ENCODE results near the gene ATP5PO. TPM values are rescaled to one million over a fixed set of nuclear protein-coding genes. Genes with fewer than 3 reads are reported as not detected.

The ATP5PO gene
- total RNA-seq, 3 donors from 2014 or later, result 135 to 179 (median 176) TPM

DNA sequence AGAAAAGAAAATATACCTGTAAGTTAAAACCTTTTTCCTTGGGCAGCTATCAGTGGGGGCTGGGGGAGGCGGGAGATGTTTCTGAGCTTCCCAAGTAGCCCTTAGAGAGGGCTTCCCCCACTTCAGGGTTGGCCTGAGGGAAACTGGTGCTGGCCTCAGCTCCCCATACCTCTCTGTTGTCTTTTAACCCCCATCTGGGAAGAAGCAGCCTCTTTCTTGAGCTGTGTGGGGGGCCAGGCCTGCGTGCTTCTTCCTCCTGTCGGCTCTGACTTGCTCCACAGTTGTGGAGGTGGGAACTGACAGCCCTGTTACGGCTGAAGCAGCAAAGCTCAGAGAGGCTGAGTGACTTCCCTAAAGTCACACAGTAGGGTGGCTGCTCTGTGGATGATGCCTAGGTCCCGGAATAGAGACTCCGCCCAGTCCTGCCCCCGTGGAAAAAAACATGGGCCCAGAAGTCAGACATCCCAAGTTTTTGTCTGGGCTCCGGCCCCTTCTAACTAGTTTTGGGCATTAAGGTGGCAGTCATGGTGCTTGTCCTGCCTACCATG, 55.2 kb downstream of the ATP5PO start:
- no peaks in the 10 kb centered on the region for H3K36me3 Mint-ChIP-seq (ENCODE audit: insufficient read depth)
- no peaks in the 10 kb centered on the region for H3K4me1 Mint-ChIP-seq (ENCODE audit: low read depth)
- peaks cover 2% of the 10 kb centered on the region for H3K27me3 Mint-ChIP-seq (ENCODE audit: low read depth)
- H3K4me3 Mint-ChIP-seq, result no peak overlapping the region
- no peak for DNase-seq
- no peak for ATAC-seq
- H3K9me3 Mint-ChIP-seq, result no peaks in the 10 kb centered on the region

DNA sequence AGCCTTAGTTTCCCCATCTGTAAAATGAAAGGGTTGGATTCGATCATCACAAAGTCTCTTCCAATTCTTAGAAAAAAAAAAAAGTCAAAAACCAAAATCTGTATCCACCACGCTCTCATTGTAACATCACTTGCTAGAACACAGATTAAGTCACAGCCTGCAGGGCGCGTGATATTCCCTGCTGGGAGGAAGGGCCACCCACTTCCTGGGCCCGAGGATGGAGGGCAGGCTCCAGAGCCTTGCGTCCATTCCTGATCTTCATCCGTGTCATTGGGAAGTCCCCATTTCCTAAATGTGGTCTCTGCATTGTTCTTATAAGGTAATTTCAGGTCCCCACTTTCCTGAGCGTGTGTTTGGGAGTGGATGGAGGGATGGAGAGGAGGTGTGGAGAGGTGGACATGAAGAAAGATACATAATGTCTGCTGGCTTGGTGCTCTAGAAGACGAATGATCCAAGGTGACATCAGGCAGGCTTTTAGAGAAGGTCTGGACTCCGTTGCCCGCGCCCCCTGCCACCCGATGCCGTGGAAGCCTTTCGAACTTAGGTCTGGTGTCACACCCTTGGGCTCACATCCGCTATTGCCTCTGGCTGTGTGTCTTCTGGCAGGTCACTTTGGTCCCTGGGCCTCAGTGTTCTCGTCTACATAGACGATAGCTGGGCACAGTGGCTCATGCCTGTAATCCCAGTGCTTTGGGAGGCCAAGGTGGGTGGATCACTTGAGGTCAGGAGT, 56.1 kb downstream of the ATP5PO start:
- Mint-ChIP-seq H3K4me3 (no peak overlapping the region), H3K4me1 (ENCODE audit: low read depth) (no peaks in the 10 kb centered on the region), H3K27me3 (ENCODE audit: low read depth) (peaks cover 2% of the 10 kb centered on the region), H3K36me3 (ENCODE audit: insufficient read depth) (no peaks in the 10 kb centered on the region), H3K9me3 (no peaks in the 10 kb centered on the region)
- DNase-seq, result no peak
- no peak for ATAC-seq

DNA sequence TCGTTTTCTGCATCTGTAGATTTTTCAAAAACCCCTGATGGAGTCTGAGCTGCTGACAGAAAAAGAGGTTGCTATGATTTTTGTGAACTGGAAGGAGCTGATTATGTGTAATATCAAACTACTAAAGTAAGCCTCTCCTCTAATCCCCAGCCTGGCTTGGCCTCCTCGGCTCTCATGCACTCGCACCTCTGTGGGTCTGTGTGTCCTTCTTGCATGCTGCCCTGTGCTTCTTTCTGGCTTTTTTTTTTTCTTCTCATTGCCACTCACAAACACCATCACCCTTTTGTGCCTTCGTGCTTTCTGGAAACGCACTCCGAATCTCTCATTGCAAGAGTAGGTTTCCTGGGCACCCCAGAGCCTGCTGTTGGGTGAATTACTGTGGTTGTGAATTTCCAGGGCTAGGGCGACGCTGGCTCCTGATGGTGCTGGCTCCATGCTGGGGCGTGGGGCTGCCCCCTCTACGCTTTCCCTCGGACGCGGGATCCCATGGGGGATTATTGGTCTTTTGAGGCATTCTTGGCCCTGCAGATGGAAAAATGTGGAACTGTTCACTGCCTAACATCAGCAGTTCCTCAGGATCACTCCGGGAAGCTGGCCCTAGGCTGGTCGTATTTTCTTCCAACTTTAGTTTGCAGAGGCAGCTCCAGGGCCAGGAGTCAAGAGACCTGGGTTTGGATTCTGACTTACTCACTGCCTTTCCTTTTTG, 56.8 kb downstream of the ATP5PO start:
- H3K4me3 Mint-ChIP-seq, result no peak overlapping the region
- no peaks in the 10 kb centered on the region for H3K4me1 Mint-ChIP-seq (ENCODE audit: low read depth)
- no peak for ATAC-seq
- DNase-seq, result no peak
- no peaks in the 10 kb centered on the region for H3K9me3 Mint-ChIP-seq
- H3K27me3 Mint-ChIP-seq (ENCODE audit: low read depth), result no peaks in the 10 kb centered on the region
- no peaks in the 10 kb centered on the region for H3K36me3 Mint-ChIP-seq (ENCODE audit: insufficient read depth)

DNA sequence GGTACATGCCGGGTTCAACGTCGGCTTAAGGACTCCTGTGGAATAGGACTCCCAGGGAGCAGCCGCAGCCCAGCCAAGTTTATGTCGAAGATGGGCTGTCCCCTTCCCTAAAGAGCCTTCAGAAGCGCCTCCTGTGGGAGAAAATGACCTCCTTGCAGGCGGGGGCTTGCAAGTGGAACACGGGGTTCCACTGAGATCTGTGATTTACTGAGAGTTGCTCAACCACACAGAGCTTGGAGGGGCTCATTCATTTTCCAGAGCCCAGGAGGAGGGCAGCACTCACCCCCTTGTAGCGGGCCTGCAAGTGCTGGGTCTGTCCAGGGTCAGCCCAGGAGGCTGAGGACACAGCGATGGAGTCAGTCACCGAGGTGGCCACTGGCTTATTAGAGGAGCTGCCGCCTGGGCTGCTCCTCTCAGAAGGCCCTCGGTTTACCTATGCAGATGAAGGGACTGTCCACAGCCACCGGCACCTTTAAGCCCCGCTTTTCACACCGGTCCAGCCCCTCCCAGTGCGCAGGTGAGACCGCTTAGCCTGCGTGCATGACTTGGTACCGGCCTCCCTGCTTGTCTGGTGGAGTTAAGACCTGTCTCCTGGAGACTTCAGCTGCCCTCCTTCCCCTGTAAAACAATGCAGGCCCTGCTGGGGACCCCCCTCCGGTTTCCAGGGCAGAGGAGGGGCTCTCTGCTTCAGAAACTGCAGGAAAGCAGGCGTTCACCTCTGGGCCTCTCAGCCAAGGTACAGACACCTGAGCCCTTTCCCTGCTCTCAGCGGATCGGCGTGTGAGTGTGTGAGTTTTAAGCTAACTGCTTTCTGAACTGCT, 57.5 kb downstream of the ATP5PO start:
- DNase-seq (no peak), ATAC-seq (no peak)
- Mint-ChIP-seq H3K4me1 (ENCODE audit: low read depth) (no peaks in the 10 kb centered on the region), H3K9me3 (no peaks in the 10 kb centered on the region), H3K4me3 (no peak overlapping the region), H3K27me3 (ENCODE audit: low read depth) (no peaks in the 10 kb centered on the region), H3K36me3 (ENCODE audit: insufficient read depth) (no peaks in the 10 kb centered on the region)

DNA sequence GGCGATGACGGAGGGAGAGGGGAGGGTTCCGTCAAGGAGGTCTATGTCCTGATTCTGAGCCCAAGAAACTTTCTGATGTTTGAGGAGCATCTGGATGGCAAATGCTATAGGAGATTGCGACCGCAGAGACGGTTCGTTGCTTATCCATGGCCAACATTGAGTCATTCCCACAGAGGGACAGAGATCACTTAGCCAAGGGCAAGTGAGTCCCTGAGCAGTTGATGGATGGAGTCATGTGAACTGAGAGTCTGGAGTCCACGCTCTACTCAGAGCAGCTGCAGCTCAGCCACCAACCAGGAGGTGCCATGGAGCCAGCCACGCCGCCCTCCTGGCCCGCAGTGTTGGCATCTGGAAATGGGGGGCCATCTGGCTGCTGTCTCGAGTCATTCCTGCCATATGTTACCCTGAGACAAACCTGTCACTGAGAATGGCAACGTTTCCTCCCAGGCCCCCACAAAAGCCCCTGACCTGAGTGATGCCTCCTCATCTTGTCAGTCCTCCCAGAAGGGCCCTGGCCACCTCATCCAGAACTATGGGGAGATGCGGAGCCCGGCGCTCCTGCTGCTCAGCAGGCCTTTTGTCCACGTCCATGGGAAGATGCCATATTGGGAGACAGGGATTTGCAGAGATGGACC, 58.6 kb downstream of the ATP5PO start:
- no peak for DNase-seq
- H3K4me1 Mint-ChIP-seq (ENCODE audit: low read depth), result no peaks in the 10 kb centered on the region
- no peaks in the 10 kb centered on the region for H3K36me3 Mint-ChIP-seq (ENCODE audit: insufficient read depth)
- H3K27me3 Mint-ChIP-seq (ENCODE audit: low read depth), result no peaks in the 10 kb centered on the region
- H3K9me3 Mint-ChIP-seq, result no peaks in the 10 kb centered on the region
- ATAC-seq, result no peak
- H3K4me3 Mint-ChIP-seq, result no peak overlapping the region

DNA sequence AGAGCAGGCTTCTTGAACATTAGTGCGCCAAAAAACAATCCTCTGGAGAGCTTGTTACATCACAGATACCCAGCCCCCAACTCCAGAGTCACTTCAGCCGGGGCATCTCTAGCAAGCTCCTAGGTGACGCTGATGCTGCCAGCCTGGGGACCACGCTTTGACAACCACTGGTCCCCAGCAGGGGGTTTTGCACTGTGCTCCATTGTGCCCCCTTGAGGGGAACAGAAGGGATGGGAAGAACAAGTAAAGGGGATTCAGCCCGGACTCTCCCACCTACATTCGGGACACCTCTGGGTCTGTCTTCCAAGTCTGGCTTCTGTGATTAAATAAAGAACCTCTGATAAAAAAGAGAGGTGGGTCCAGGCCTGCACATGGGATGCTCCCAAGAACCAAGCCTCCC, 60.4 kb downstream of the ATP5PO start:
- ATAC-seq, result no peak
- no peaks in the 10 kb centered on the region for H3K36me3 Mint-ChIP-seq (ENCODE audit: insufficient read depth)
- no peak overlapping the region for H3K4me3 Mint-ChIP-seq

DNA sequence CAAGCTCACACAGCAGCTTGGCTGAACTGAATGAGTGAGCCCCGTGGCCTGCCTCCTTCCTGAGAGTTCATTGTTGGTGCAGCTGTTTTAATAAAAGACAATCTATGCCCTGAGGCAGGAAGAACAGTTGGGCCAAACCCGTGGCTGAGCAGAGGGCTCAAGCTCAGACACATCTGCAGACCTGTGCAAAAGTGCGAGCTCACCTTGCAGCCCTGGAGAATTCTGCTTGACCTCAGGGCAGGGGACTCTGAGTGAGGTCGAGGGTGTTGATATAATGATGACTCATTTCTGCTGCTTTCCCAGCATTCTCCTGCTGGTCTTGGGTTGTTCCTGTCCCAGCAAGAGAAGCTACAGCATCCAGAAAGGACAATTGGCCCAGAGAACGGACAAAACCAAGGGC, 61.0 kb downstream of the ATP5PO start:
- no peaks in the 10 kb centered on the region for H3K36me3 Mint-ChIP-seq (ENCODE audit: insufficient read depth)
- no peaks in the 10 kb centered on the region for H3K9me3 Mint-ChIP-seq
- H3K4me3 Mint-ChIP-seq, result no peak overlapping the region
- H3K4me1 Mint-ChIP-seq (ENCODE audit: low read depth), result no peaks in the 10 kb centered on the region
- H3K27me3 Mint-ChIP-seq (ENCODE audit: low read depth), result no peaks in the 10 kb centered on the region
- DNase-seq, result no peak
- no peak for ATAC-seq

More for the DNA sequence above, 60.4 kb downstream of the ATP5PO start:
- no peaks in the 10 kb centered on the region for H3K4me1 Mint-ChIP-seq (ENCODE audit: low read depth)
- no peaks in the 10 kb centered on the region for H3K9me3 Mint-ChIP-seq
- DNase-seq, result no peak
- H3K27me3 Mint-ChIP-seq (ENCODE audit: low read depth), result no peaks in the 10 kb centered on the region

Other genes with a start within 250 kb of the ATP5PO start
- 10 to 100 TPM; 89.8 to 98.8 (median 98.6) TPM for gene MRPS6, start 157.8 kb upstream of the ATP5PO start, total RNA-seq
- 10 to 100 TPM; 10.1 to 12.4 (median 11.6) TPM for gene SLC5A3, start 157.8 kb upstream of the ATP5PO start, total RNA-seq